LoVo (cell line): ENCODE measurements around the gene UBASH3B.
"Not testable (repeated sequence)": the region's sequence is repeated elsewhere in the genome, so short reads cannot be mapped to it uniquely, and the experiment has no call there.

Experiments used
- DNase-seq: peaks from one replicate; pipeline ENCODE4 v3.0.0-alpha.2; 2016; ENCODE audit warnings: low spot score

UBASH3B gene

GRCh38 chr11:122655527-122656072 lies at the start of gene UBASH3B:
TSS of gene UBASH3B (plus strand) at chr11:122655722. CDS start at chr11:122656050, 328 bp downstream.
- peak; percentile 88 for DNase-seq

GRCh38 chr11:122607162-122607561 lies 48.4 kb upstream of the UBASH3B start:
- DNase-seq = not testable (repeated sequence)

- DNase-seq = no peak
These were observed 43.2 kb upstream of the UBASH3B start for GRCh38 chr11:122612123-122612824.

GRCh38 chr11:122616718-122617117 lies 38.8 kb upstream of the UBASH3B start:
- no peak for DNase-seq

GRCh38 chr11:122617297-122617696 lies 38.2 kb upstream of the UBASH3B start:
- peak; percentile 12 for DNase-seq

GRCh38 chr11:122617926-122618325 lies 37.6 kb upstream of the UBASH3B start:
- no peak for DNase-seq

- no peak for DNase-seq
These were observed 36.6 kb upstream of the UBASH3B start for GRCh38 chr11:122618927-122619326.

GRCh38 chr11:122619757-122620156 lies 35.8 kb upstream of the UBASH3B start:
- DNase-seq = no peak

GRCh38 chr11:122625501-122625900 lies 30.0 kb upstream of the UBASH3B start:
- DNase-seq = not testable (repeated sequence)

- DNase-seq = no peak
These were observed 29.4 kb upstream of the UBASH3B start for GRCh38 chr11:122625976-122626665.

- no peak for DNase-seq
These were observed 27.8 kb upstream of the UBASH3B start for GRCh38 chr11:122627745-122628144.

- peak; percentile 58 for DNase-seq
These were observed 26.5 kb upstream of the UBASH3B start for GRCh38 chr11:122628810-122629555.

- DNase-seq = no peak
These were observed 23.2 kb upstream of the UBASH3B start for GRCh38 chr11:122632181-122632824.

GRCh38 chr11:122633219-122633829 lies 22.2 kb upstream of the UBASH3B start:
- DNase-seq = peak; percentile 6

- DNase-seq = no peak
These were observed 21.0 kb upstream of the UBASH3B start for GRCh38 chr11:122634501-122634900.

GRCh38 chr11:122637541-122637940 lies 18.0 kb upstream of the UBASH3B start:
- DNase-seq = no peak

GRCh38 chr11:122642472-122642922 lies 13.0 kb upstream of the UBASH3B start:
- DNase-seq = peak; percentile 64

- DNase-seq = no peak
These were observed 12.6 kb upstream of the UBASH3B start for GRCh38 chr11:122642971-122643370.

- no peak for DNase-seq
These were observed 9.7 kb upstream of the UBASH3B start for GRCh38 chr11:122645847-122646246.

- no peak for DNase-seq
These were observed 8.8 kb upstream of the UBASH3B start for GRCh38 chr11:122646549-122647340.
